Fibroblast of villous mesenchyme (primary cell): ENCODE data around the gene SLC4A9. TPM values are rescaled to one million over a fixed set of nuclear protein-coding genes. Genes with fewer than 3 reads are reported as not detected.

Experiments used
- DNase-seq: peaks from one replicate; pipeline ENCODE4 v3.0.0-alpha.2; 2010; ENCODE audit warnings: low read depth
- H3K4me3 ChIP-seq: 2 replicates; pipeline ENCODE4 v1.5.1; 2011; ENCODE audit warnings: low read depth, mild to moderate bottlenecking, low read length
- CTCF ChIP-seq: IDR thresholded peaks from 2 replicates; pipeline ENCODE4 v1.5.1; 2012; ENCODE audit warnings: low read depth, mild to moderate bottlenecking, low read length; ENCODE audit not compliant: insufficient read depth
- total RNA-seq: library from RNA; depleted of rRNA; stranded (reverse); fragments of >200 nt; gene quantifications from 2 replicates; pipeline ENCODE4 v1.2.3, GENCODE V29; 2012

The SLC4A9 gene
- total RNA-seq, 1 donor, result not detected

GRCh38 chr5:140372971-140373487, 13.0 kb downstream of the SLC4A9 start:
- H3K4me3 ChIP-seq, result no peak overlapping the region
- peak; percentile 75 for DNase-seq
- TF ChIP-seq CTCF, result peak; percentile 94

- DNase-seq, result no peak
- TF ChIP-seq CTCF, result no peak
- no peak overlapping the region for H3K4me3 ChIP-seq
These were observed 21.4 kb downstream of the SLC4A9 start for GRCh38 chr5:140381351-140381750.

- TF ChIP-seq CTCF, result no peak
- no peak for DNase-seq
These were observed 22.0 kb downstream of the SLC4A9 start for GRCh38 chr5:140381972-140382371.

GRCh38 chr5:140382866-140383265, 22.9 kb downstream of the SLC4A9 start:
- no peak for TF ChIP-seq CTCF
- H3K4me3 ChIP-seq, result no peak overlapping the region
- DNase-seq, result no peak

More at GRCh38 chr5:140381972-140382371, 22.0 kb downstream of the SLC4A9 start:
- H3K4me3 ChIP-seq, result no peak overlapping the region

- no peak for TF ChIP-seq CTCF
- no peak for DNase-seq
- H3K4me3 ChIP-seq, result no peak overlapping the region
These were observed 23.3 kb downstream of the SLC4A9 start for GRCh38 chr5:140383300-140383699.

- TF ChIP-seq CTCF, result no peak
- H3K4me3 ChIP-seq, result no peak overlapping the region
These were observed 28.1 kb downstream of the SLC4A9 start for GRCh38 chr5:140388052-140388451.

GRCh38 chr5:140391312-140391711, 31.3 kb downstream of the SLC4A9 start:
- peak; percentile 45 for DNase-seq
- TF ChIP-seq CTCF, result no peak
- H3K4me3 ChIP-seq, result no peak overlapping the region

More at GRCh38 chr5:140388052-140388451, 28.1 kb downstream of the SLC4A9 start:
- DNase-seq, result no peak
